GM12878 (cell line): ENCODE results near the gene RIN1. TPM values are rescaled to one million over a fixed set of nuclear protein-coding genes. Genes with fewer than 3 reads are reported as not detected.

Experiments
- ATAC-seq: fragments of 200-7000 bp; cut with Tn5 transposase; 3 replicates; pipeline ENCODE4 v1.9.1; 2020; ENCODE audit warnings: mild to moderate bottlenecking, moderate library complexity
- BruUV-seq: library from RNA; stranded (reverse); fragments of 400-500 nt; replicated peaks from 2 replicates; lab custom pipeline; 2021; lab: Mats Ljungman, UMichigan
- CTCF ChIA-PET: fragments of 300-600 bp; sonication (Branson Sonifier 250); formaldehyde crosslinking; extraction: SDS; loops from one replicate; lab custom pipeline; 2021; ENCODE audit warnings: inconsistent platforms; lab: Yijun Ruan, JAX
- POLR2A ChIA-PET: fragments of 350-600 bp; formaldehyde crosslinking; extraction: SDS; loops from one replicate; lab custom pipeline; 2021; ENCODE audit warnings: inconsistent platforms; lab: Charles Lee
- RAD21 ChIA-PET: fragments of 300-600 bp; sonication (Branson Sonifier 250); formaldehyde crosslinking; loops from one replicate; lab custom pipeline; 2023; ENCODE audit warnings: antibody characterized with exemption; ENCODE audit not compliant: unreplicated experiment; lab: Charles Lee
- SMC1A ChIA-PET: fragments of 300-600 bp; sonication (Branson Sonifier 250); formaldehyde crosslinking; loops from one replicate; lab custom pipeline; 2023; ENCODE audit not compliant: unreplicated experiment, uncharacterized antibody; lab: Charles Lee
- DNase-seq: peaks from one replicate; pipeline ENCODE4 v3.0.0-alpha.2; 2011; ENCODE audit warnings: low read depth, low spot score
- FAIRE-seq: peaks from 3 replicates; lab custom pipeline; 2011; peaks lifted over from hg19 to GRCh38; lab: Jason Lieb, UNC
- H2AFZ ChIP-seq: 2 replicates; pipeline ENCODE4 v1.6.0; 2011; ENCODE audit warnings: low read depth, low read length, control low read depth; ENCODE audit not compliant: control insufficient read depth
- H3K27ac ChIP-seq: 2 replicates; pipeline ENCODE4 v1.5.1; 2011; ENCODE audit warnings: control low read depth; ENCODE audit not compliant: control insufficient read depth, insufficient read depth
- H3K27me3 ChIP-seq, 2 experiments: replicated peaks in 1 of 2; 2 replicates each; pipeline versions ENCODE4 v1.6.0 to v1.6.1; 2011; ENCODE audit warnings: low read length in 1 of 2; ENCODE audit not compliant: control insufficient read depth in 2 of 2, insufficient read depth in 2 of 2
- H3K36me3 ChIP-seq, 2 experiments: 2 replicates each; pipeline ENCODE4 v1.5.1; 2011; ENCODE audit warnings: low read length in 1 of 2; ENCODE audit not compliant: control insufficient read depth in 2 of 2, insufficient read depth in 2 of 2
- H3K4me1 ChIP-seq: 2 replicates; pipeline ENCODE4 v1.6.1; 2011; ENCODE audit warnings: mild to moderate bottlenecking, low read length, moderate library complexity, mixed read lengths; ENCODE audit not compliant: control insufficient read depth, insufficient read depth
- H3K4me2 ChIP-seq: 2 replicates; pipeline ENCODE4 v1.6.0; 2011; ENCODE audit warnings: control low read depth; ENCODE audit not compliant: control insufficient read depth, insufficient read depth
- H3K4me3 ChIP-seq: fragments of 200-600 bp; sonication (generic); 2 replicates; pipeline ENCODE4 v1.5.1; 2016
- H3K79me2 ChIP-seq: 2 replicates; pipeline ENCODE4 v1.6.0; 2011; ENCODE audit warnings: low read length; ENCODE audit not compliant: control insufficient read depth, insufficient read depth
- H3K9ac ChIP-seq: 2 replicates; pipeline ENCODE4 v1.8.0; 2011; ENCODE audit warnings: low read length, control low read depth, mixed read lengths; ENCODE audit not compliant: control insufficient read depth, insufficient read depth
- H3K9me3 ChIP-seq: replicated peaks from 3 replicates; pipeline ENCODE4 v1.5.1; 2011; ENCODE audit warnings: mild to moderate bottlenecking, low read length; ENCODE audit not compliant: control insufficient read depth, insufficient read depth
- H4K20me1 ChIP-seq: 2 replicates; pipeline ENCODE4 v1.6.0; 2011; ENCODE audit not compliant: control insufficient read depth, insufficient read depth
- CTCF ChIP-seq, 3 experiments: IDR thresholded peaks in 2 of 3; conservative IDR thresholded peaks in 1 of 3; 2 replicates each; pipeline ENCODE4 v1.5.1; 2011; ENCODE audit warnings: low read depth in 3 of 3, low read length in 3 of 3, mild to moderate bottlenecking in 3 of 3, control low read depth in 2 of 3, moderate library complexity in 2 of 3, inconsistent platforms in 1 of 3, mixed read lengths in 1 of 3; ENCODE audit not compliant: control insufficient read depth in 2 of 3, insufficient read depth in 1 of 3; ENCODE audit errors: extremely low read depth in 1 of 3
- E4F1 ChIP-seq: fragments of 450-650 bp; IDR thresholded peaks from 2 replicates; pipeline ENCODE4 v1.6.1; 2018; ENCODE audit warnings: borderline replicate concordance, mild to moderate bottlenecking; ENCODE audit not compliant: partially characterized antibody
- WGBS: methylation state at CpG from one replicate; pipeline ENCODE4 v1.1.6; 2016; ENCODE audit warnings: low lambda C conversion rate; ENCODE audit not compliant: insufficient replicate concordance, insufficient coverage; ENCODE audit errors: missing lambda C conversion rate; 5-methylcytosine and 5-hydroxymethylcytosine counted together
- in situ Hi-C: fragments of 300-500 bp; cut with MboI; formaldehyde crosslinking; loops from 9 replicates; pipeline ENCODE4 v1.14.3; 2018; ENCODE audit warnings: mixed read lengths
- intact Hi-C: fragments of 100-400 bp; cut with micrococcal nuclease; formaldehyde crosslinking; loops from one replicate; pipeline ENCODE4 v1.14.2; 2022; ENCODE audit not compliant: unreplicated experiment
- polyA plus RNA-seq, 11 experiments: library from polyadenylated mRNA; depleted of rRNA in 4 of 11; unstranded in 6 of 11; stranded (reverse) in 5 of 11; fragments of >200 nt; fragmentation: Nextera tagmentation in 4 of 11; fragmentation: Illumina TruSeq in 1 of 11; extraction: Ambion mirVana in 4 of 11; extraction: Trizol in 1 of 11; gene quantifications; 1 replicate in 1 of 11; 2 replicates in 10 of 11; pipeline versions ENCODE4 v1.2.1 to v1.2.3, GENCODE V29; 2011 to 2016; ENCODE audit warnings: inconsistent platforms in 2 of 11, missing spikeins in 2 of 11, low read depth in 1 of 11
- total RNA-seq, 4 experiments: library from RNA; depleted of rRNA in 3 of 4; stranded (reverse); fragments of >200 nt in 3 of 4; fragmentation: Illumina TruSeq in 1 of 4; extraction: Trizol in 1 of 4; gene quantifications; 2 replicates each; pipeline versions ENCODE4 v1.2.1 to v1.2.3, GENCODE V29; 2013 to 2021

Gene RIN1
- total and polyA plus RNA-seq, 10 of the 15 experiments (the other 5 are each of a cell fraction or from before 2014, with no cell fraction given): 0.04 to 0.69 (median 0.22) TPM; not detected in 1

DNA sequence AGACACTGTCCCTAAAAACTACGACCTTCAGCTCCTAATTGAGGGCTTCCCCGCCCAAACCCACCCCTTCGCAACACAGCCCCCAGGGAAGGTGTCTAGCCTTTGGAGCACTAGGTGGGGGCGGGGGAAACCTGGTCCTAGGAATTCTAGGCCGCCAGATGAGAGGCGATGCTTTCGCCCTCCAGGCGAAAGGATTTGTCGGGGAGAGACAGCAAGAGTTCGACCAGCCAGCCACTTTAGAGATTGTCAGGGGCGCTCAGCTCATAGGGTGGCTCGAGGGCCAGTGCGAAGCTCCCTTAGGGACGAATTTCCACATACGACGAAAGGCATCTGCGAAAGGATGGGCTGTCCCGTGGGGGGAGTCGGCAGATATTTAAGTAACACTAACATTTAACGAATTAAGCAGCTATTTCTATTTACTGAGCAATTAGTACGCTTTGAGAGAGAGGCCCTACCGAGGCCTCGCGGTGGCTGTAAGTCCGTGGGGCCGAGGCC is 24.7 kb downstream of the RIN1 start:
- intact Hi-C loops: loop anchor here (2.0 kb wide), 1 partner anchor 77 kb away; no protein-coding TSS in a partner anchor
- POLR2A ChIA-PET: interaction anchor here (1.0 to 2.9 kb wide), 11 partner anchors 15 to 1042 kb away, joined by 3 to 19 read pairs (median 6); partner anchors contain the start of genes BRMS1, POLD4, RAB1B and RIN1

More for the DNA sequence above, 24.7 kb downstream of the RIN1 start:
- Histone ChIP-seq H3K79me2 (no peaks in the 10 kb centered on the region), H3K27me3 (no peaks in the 10 kb centered on the region; a peak in 1 of 4 replicates), H3K27ac (peak overlapping the region; percentile 55; the same call in 1 of the 2 replicates), H3K4me1 (no peaks in the 10 kb centered on the region; the same call in 1 of the 2 replicates), H3K4me3 (peak overlapping the region; percentile 66), H3K36me3 (no peaks in the 10 kb centered on the region), H3K4me2 (peak overlapping the region; percentile 93), H4K20me1 (no peaks in the 10 kb centered on the region), H3K9me3 (no peaks in the 10 kb centered on the region), H3K9ac (peak overlapping the region; percentile 69), H2AFZ (peak overlapping the region; percentile 99)
- no peak for FAIRE-seq
- ATAC-seq: no peak
- BruUV-seq: no TSS peak
- ChIA-PET RAD21 (interaction anchor here (0.7 to 3.0 kb wide), 27 partner anchors 9 to 1042 kb away, joined by 3 to 49 read pairs (median 4); partner anchors contain the start of genes B4GAT1, MRPL11, PELI3 and POLD4), CTCF (interaction anchor here (0.5 to 6.3 kb wide), 32 partner anchors 9 to 805 kb away, joined by 3 to 166 read pairs (median 6); partner anchors contain the start of genes B4GAT1, BRMS1, DPP3 and MRPL11), SMC1A (interaction anchor here (0.6 to 2.8 kb wide), 22 partner anchors 9 to 260 kb away, joined by 3 to 33 read pairs (median 5); partner anchors contain the start of genes MRPL11, NPAS4, RIN1 and SLC29A2)
- DNase-seq: no peak
- in situ Hi-C loops: no loop called here
- peak in 1 of 3 experiments; percentile 93; a peak in 2 of 6 replicates for TF ChIP-seq CTCF (IDR thresholded peaks at IDR 0.05 in 2 of 3, conservative IDR thresholded peaks at IDR 0.05 in 1 of 3; ENCODE audit: control insufficient read depth in 2 of 3, extremely low read depth in 1 of 3, insufficient read depth in 1 of 3, low read depth in 3 of 3, low read length in 3 of 3)
- no peak for TF ChIP-seq E4F1
- WGBS: 20% methylated on average over 25 of the region's 26 CpGs
